HepG2 (cell line): ENCODE results near the gene CYP4F22. TPM values are rescaled to one million over a fixed set of nuclear protein-coding genes. Genes with fewer than 3 reads are reported as not detected.

ENCODE experiments used
- ATAC-seq: fragments of 200-7000 bp; cut with Tn5 transposase; 3 replicates; pipeline ENCODE4 v1.9.1; 2020; ENCODE audit warnings: mild to moderate bottlenecking, moderate library complexity
- BruUV-seq: library from RNA; stranded (reverse); fragments of 400-500 nt; replicated peaks from 2 replicates; lab custom pipeline; 2021; lab: Mats Ljungman, UMichigan
- CTCF ChIA-PET: fragments of 300-600 bp; formaldehyde crosslinking; extraction: SDS; loops from one replicate; lab custom pipeline; 2021; ENCODE audit warnings: low total read pairs, inconsistent platforms, low intra/inter-chr PET ratio; lab: Yijun Ruan, JAX
- POLR2A ChIA-PET: fragments of 350-600 bp; sonication (Branson Sonifier 250); formaldehyde crosslinking; loops from one replicate; lab custom pipeline; 2020; ENCODE audit warnings: antibody characterized with exemption, inconsistent platforms; lab: Yijun Ruan, JAX
- DNase-seq: peaks from one replicate; pipeline ENCODE4 v3.0.0-alpha.2; 2015; ENCODE audit warnings: low spot score
- FAIRE-seq: peaks from 3 replicates; lab custom pipeline; 2011; peaks lifted over from hg19 to GRCh38; lab: Jason Lieb, UNC
- H2AFZ ChIP-seq: one replicate; pipeline ENCODE4 v1.6.1; 2011; ENCODE audit warnings: low read length, inconsistent platforms
- H3K27ac ChIP-seq: fragments of 300-600 bp; 3 replicates; pipeline ENCODE4 v1.8.0; 2011; ENCODE audit warnings: mixed run types, mild to moderate bottlenecking, mixed read lengths, low read length, inconsistent platforms; ENCODE audit not compliant: insufficient read depth; ENCODE audit errors: extremely low read length
- H3K27me3 ChIP-seq, 2 experiments: fragments of 200-600 bp in 1 of 2; 2 replicates in 1 of 2; 3 replicates in 1 of 2; pipeline versions ENCODE4 v1.6.0 to v1.8.0; 2011; ENCODE audit warnings: low read length in 2 of 2, mild to moderate bottlenecking in 2 of 2, moderate library complexity in 2 of 2, inconsistent platforms in 1 of 2; ENCODE audit not compliant: insufficient read depth in 2 of 2, control insufficient read depth in 1 of 2
- H3K36me3 ChIP-seq, 2 experiments: fragments of 200-600 bp in 1 of 2; replicated peaks in 1 of 2; 2 replicates in 1 of 2; 3 replicates in 1 of 2; pipeline versions ENCODE4 v1.5.1 to v1.8.0; 2011; ENCODE audit warnings: low read length in 2 of 2, inconsistent platforms in 1 of 2; ENCODE audit not compliant: insufficient read depth in 2 of 2, control insufficient read depth in 1 of 2
- H3K4me1 ChIP-seq: 2 replicates; pipeline ENCODE4 v1.5.1; 2012; ENCODE audit warnings: low read length, inconsistent platforms; ENCODE audit not compliant: insufficient read depth
- H3K4me2 ChIP-seq: 2 replicates; pipeline ENCODE4 v1.6.0; 2011; ENCODE audit warnings: low read depth, low read length, inconsistent platforms
- H3K4me3 ChIP-seq, 3 experiments: fragments of 200-600 bp in 1 of 3; sonication (generic), shearing (Covaris generic) in 1 of 3; replicated peaks in 1 of 3; 2 replicates each; pipeline ENCODE4 v1.5.1; 2011 to 2016; ENCODE audit warnings: low read length in 3 of 3, inconsistent platforms in 2 of 3, low read depth in 2 of 3, mild to moderate bottlenecking in 2 of 3, control low read depth in 1 of 3, mixed read lengths in 1 of 3; ENCODE audit not compliant: insufficient read depth in 1 of 3
- H3K79me2 ChIP-seq: one replicate; pipeline ENCODE4 v1.6.1; 2011; ENCODE audit warnings: low read length, inconsistent platforms; ENCODE audit not compliant: insufficient read depth
- H3K9ac ChIP-seq: 2 replicates; pipeline ENCODE4 v1.6.0; 2011; ENCODE audit warnings: mild to moderate bottlenecking, low read depth, low read length, inconsistent platforms; ENCODE audit not compliant: insufficient read depth
- H3K9me3 ChIP-seq: 2 replicates; pipeline ENCODE4 v1.5.1; 2012; ENCODE audit warnings: mild to moderate bottlenecking, low read length
- H4K20me1 ChIP-seq: 2 replicates; pipeline ENCODE4 v1.6.0; 2011; ENCODE audit warnings: inconsistent platforms, mild to moderate bottlenecking, low read length, moderate library complexity; ENCODE audit not compliant: insufficient read depth
- HOXA9 ChIP-seq: sonication (generic); formaldehyde crosslinking; IDR thresholded peaks from 2 replicates; pipeline ENCODE4 v1.8.1; 2022; ENCODE audit warnings: missing genetic modification reagents, mild to moderate bottlenecking, moderate library complexity, borderline replicate concordance
- KLF11 ChIP-seq: IDR thresholded peaks from 2 replicates; pipeline ENCODE4 v1.6.1; 2016; ENCODE audit warnings: missing compliant biosample characterization
- MYPOP ChIP-seq: sonication (generic); formaldehyde crosslinking; IDR thresholded peaks from 2 replicates; pipeline ENCODE4 v1.8.1; 2023; ENCODE audit warnings: mild to moderate bottlenecking, moderate library complexity, missing genetic modification reagents
- PAX8 ChIP-seq: sonication (generic); formaldehyde crosslinking; IDR thresholded peaks from 2 replicates; pipeline ENCODE4 v1.8.0; 2022; ENCODE audit warnings: mild to moderate bottlenecking, missing genetic modification reagents, borderline replicate concordance
- RXRA ChIP-seq: sonication (generic); formaldehyde crosslinking; IDR thresholded peaks from 2 replicates; pipeline ENCODE4 v1.5.1; 2020; ENCODE audit warnings: missing genetic modification reagents
- SATB2 ChIP-seq: sonication (generic); formaldehyde crosslinking; IDR thresholded peaks from 2 replicates; pipeline ENCODE4 v1.5.0; 2020; ENCODE audit warnings: missing genetic modification reagents
- SIX1 ChIP-seq: sonication (generic); formaldehyde crosslinking; IDR thresholded peaks from 2 replicates; pipeline ENCODE4 v1.4.0; 2020; ENCODE audit warnings: missing genetic modification reagents, borderline replicate concordance
- THAP11 ChIP-seq: IDR thresholded peaks from 2 replicates; pipeline ENCODE4 v1.6.1; 2016; ENCODE audit warnings: missing biosample characterization, missing genetic modification reagents
- ZNF383 ChIP-seq: sonication (generic); formaldehyde crosslinking; IDR thresholded peaks from 2 replicates; pipeline ENCODE4 v1.4.0; 2020; ENCODE audit warnings: missing genetic modification reagents, mild to moderate bottlenecking, borderline replicate concordance
- ZNF614 ChIP-seq: IDR thresholded peaks from 2 replicates; pipeline ENCODE4 v1.6.1; 2018; ENCODE audit warnings: missing biosample characterization, missing genetic modification reagents, inconsistent platforms, borderline replicate concordance
- ZNF652 ChIP-seq: IDR thresholded peaks from 2 replicates; pipeline ENCODE4 v1.6.1; 2016; ENCODE audit warnings: low read depth, borderline replicate concordance
- ZNF691 ChIP-seq: sonication (generic); formaldehyde crosslinking; IDR thresholded peaks from 2 replicates; pipeline ENCODE4 v1.4.0; 2020; ENCODE audit warnings: missing genetic modification reagents, low read depth, mild to moderate bottlenecking, borderline replicate concordance
- ZNF768 ChIP-seq: sonication (generic); formaldehyde crosslinking; IDR thresholded peaks from 2 replicates; pipeline ENCODE4 v1.4.0; 2020; ENCODE audit warnings: missing genetic modification reagents
- ZNF770 ChIP-seq: sonication (generic); formaldehyde crosslinking; IDR thresholded peaks from 2 replicates; pipeline ENCODE4 v1.5.0; 2020; ENCODE audit warnings: mild to moderate bottlenecking, missing genetic modification reagents
- WGBS: methylation state at CpG from one replicate; pipeline ENCODE4 v1.1.6; 2017; ENCODE audit warnings: low lambda C conversion rate; 5-methylcytosine and 5-hydroxymethylcytosine counted together
- in situ Hi-C: cut with HindIII; loops from 2 replicates; pipeline ENCODE4 v1.10.0; 2017; ENCODE audit warnings: low pct_unique_long_range_greater_than_20kb; ENCODE audit not compliant: extremely low pct_ligation_motif_present
- intact Hi-C: fragments of 100-400 bp; cut with micrococcal nuclease; formaldehyde crosslinking; loops from one replicate; pipeline ENCODE4 v1.10.0; 2022; ENCODE audit not compliant: unreplicated experiment
- polyA plus RNA-seq, 8 experiments: library from polyadenylated mRNA; depleted of rRNA in 3 of 8; stranded (reverse) in 7 of 8; unstranded in 1 of 8; fragments of >200 nt; fragmentation: Illumina TruSeq in 4 of 8; extraction: Trizol in 4 of 8; gene quantifications; 2 replicates each; pipeline versions ENCODE4 v1.2.1 to v1.2.3, GENCODE V29; 2011 to 2016; ENCODE audit warnings: low read depth in 4 of 8, missing spikeins in 1 of 8, mixed read lengths in 1 of 8; ENCODE audit not compliant: insufficient read depth in 1 of 8
- total RNA-seq, 5 experiments: library from RNA; depleted of rRNA; stranded (reverse); fragments of >200 nt; fragmentation: Illumina TruSeq; extraction: Trizol; gene quantifications; 2 replicates each; pipeline ENCODE4 v1.2.3, GENCODE V29; 2016; ENCODE audit warnings: low read depth in 1 of 5

The CYP4F22 gene
- total and polyA plus RNA-seq, 2 of the 13 experiments (the other 11 are each of a cell fraction or from before 2014, with no cell fraction given) = 0.05 TPM; not detected in 1

- Histone ChIP-seq H3K27me3 (no peaks in the 10 kb centered on the region; a peak in 1 of 5 replicates), H3K4me3 (no peak overlapping the region), H3K79me2 (no peaks in the 10 kb centered on the region), H3K27ac (no peak overlapping the region), H3K4me2 (no peak overlapping the region), H4K20me1 (no peaks in the 10 kb centered on the region), H3K9ac (no peak overlapping the region), H3K4me1 (peaks cover 9% of the 10 kb centered on the region), H2AFZ (no peak overlapping the region), H3K36me3 (no peaks in the 10 kb centered on the region), H3K9me3 (no peaks in the 10 kb centered on the region)
- no peak for ATAC-seq
- intact Hi-C loops (no loop called here), in situ Hi-C loops (no loop called here)
- no peak for TF ChIP-seq PAX8 (CRISPR knock-in tag)
- TF ChIP-seq ZNF768 = peak; percentile 64; the same call in 1 of the 2 replicates
- TF ChIP-seq ZNF614 (CRISPR knock-in tag) = no peak
- no peak for TF ChIP-seq ZNF383 (CRISPR knock-in tag)
- no TSS peak for BruUV-seq
- POLR2A ChIA-PET = no interaction called here
- DNase-seq = no peak
- WGBS = 42% methylated on average over 2 of the region's 2 CpGs
- no peak for FAIRE-seq
- CTCF ChIA-PET = no interaction called here
Observed at GRCh38 chr19:15461694-15462093, 46.6 kb upstream of the CYP4F22 start.

GRCh38 chr19:15463861-15464371, 44.4 kb upstream of the CYP4F22 start:
- Histone ChIP-seq H3K4me2 (no peak overlapping the region), H3K9ac (no peak overlapping the region), H2AFZ (no peak overlapping the region), H3K79me2 (no peaks in the 10 kb centered on the region), H3K36me3 (no peaks in the 10 kb centered on the region), H3K4me1 (peaks cover 27% of the 10 kb centered on the region), H3K9me3 (no peaks in the 10 kb centered on the region), H3K27ac (no peak overlapping the region), H3K4me3 (no peak overlapping the region), H3K27me3 (no peaks in the 10 kb centered on the region; a peak in 1 of 5 replicates), H4K20me1 (no peaks in the 10 kb centered on the region)
- TF ChIP-seq SIX1 (CRISPR knock-in tag) = no peak
- no peak for TF ChIP-seq ZNF691 (CRISPR knock-in tag)
- TF ChIP-seq HOXA9 = no peak
- TF ChIP-seq MYPOP (CRISPR knock-in tag) = no peak
- no peak for TF ChIP-seq THAP11 (CRISPR knock-in tag)
- TF ChIP-seq ZNF652 (CRISPR knock-in tag) = no peak
- no peak for TF ChIP-seq KLF11 (CRISPR knock-in tag)
- TF ChIP-seq ZNF770 (CRISPR knock-in tag) = no peak
- TF ChIP-seq SATB2 (CRISPR knock-in tag) = no peak
- TF ChIP-seq RXRA = no peak
- no peak for FAIRE-seq
- no peak for ATAC-seq
- no CpG with 5 or more reads among the region's 25 CpGs for WGBS
- DNase-seq = no peak
- intact Hi-C loops (no loop called here), in situ Hi-C loops (no loop called here)
- no TSS peak for BruUV-seq
- ChIA-PET POLR2A (no interaction called here), CTCF (no interaction called here)
